ENCODE measurements around the gene ULK4.

The ULK4 gene

GRCh38 chr3:41220906-41221677 is 740.8 kb downstream of the ULK4 start:
- no peak for TF ChIP-seq CTCF (IDR thresholded peaks at IDR 0.05; ENCODE audit: control insufficient read depth, extremely low read depth, insufficient read depth)
- no peak for DNase-seq (ENCODE audit: low read depth)
- no peak overlapping the region for H3K4me3 ChIP-seq (ENCODE audit: low read depth, low read length)

DNA sequence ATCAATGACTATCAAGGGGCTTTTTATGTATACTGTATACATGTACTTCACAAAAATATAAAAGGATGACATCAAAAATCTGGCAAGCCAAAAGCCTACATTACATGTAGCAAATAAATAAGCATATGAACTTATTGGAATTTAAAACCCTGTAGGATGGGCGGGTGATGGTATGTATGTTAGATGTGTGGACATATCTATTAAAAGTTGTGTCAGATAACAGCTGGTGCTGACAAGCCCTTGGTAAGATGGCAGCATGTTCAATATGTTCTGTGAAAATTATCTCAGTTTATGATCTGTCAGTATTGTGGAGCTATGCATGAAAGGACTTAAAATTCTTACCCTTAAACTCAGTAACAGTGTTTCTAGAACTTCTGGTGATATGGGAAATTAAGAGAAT is 742.5 kb downstream of the ULK4 start:
- TF ChIP-seq CTCF (IDR thresholded peaks at IDR 0.05; ENCODE audit: control insufficient read depth, extremely low read depth, insufficient read depth), result no peak
- no peak overlapping the region for H3K4me3 ChIP-seq (ENCODE audit: low read depth, low read length)
- DNase-seq (ENCODE audit: low read depth), result no peak

DNA sequence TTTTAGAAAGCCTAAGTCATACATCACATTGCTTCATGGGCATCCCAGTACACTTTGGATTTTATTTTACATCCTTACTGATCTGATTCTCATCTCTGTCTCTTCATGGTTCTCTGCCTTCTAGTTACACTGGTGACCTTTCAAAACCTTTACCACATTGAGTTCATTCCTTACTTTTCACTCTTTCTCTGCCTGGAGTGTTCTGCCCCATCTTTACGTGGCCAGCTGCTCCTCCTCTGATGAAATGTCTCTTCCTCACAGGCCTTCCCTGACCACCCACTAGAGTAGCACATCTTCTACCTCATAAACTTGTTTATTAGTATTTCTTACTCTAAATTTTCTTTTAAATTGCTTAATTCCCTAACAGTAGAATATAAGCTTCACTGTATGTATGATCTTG is 744.9 kb downstream of the ULK4 start:
- TF ChIP-seq CTCF (IDR thresholded peaks at IDR 0.05; ENCODE audit: control insufficient read depth, extremely low read depth, insufficient read depth), result no peak
- DNase-seq (ENCODE audit: low read depth), result no peak
- H3K4me3 ChIP-seq (ENCODE audit: low read depth, low read length), result no peak overlapping the region

- no peak overlapping the region for H3K4me3 ChIP-seq (ENCODE audit: low read depth, low read length)
- no peak for DNase-seq (ENCODE audit: low read depth)
- no peak for TF ChIP-seq CTCF (IDR thresholded peaks at IDR 0.05; ENCODE audit: control insufficient read depth, extremely low read depth, insufficient read depth)
Observed at GRCh38 chr3:41216422-41216821, 745.5 kb downstream of the ULK4 start.

- no peak for TF ChIP-seq CTCF (IDR thresholded peaks at IDR 0.05; ENCODE audit: control insufficient read depth, extremely low read depth, insufficient read depth)
- H3K4me3 ChIP-seq (ENCODE audit: low read depth, low read length), result no peak overlapping the region
- DNase-seq (ENCODE audit: low read depth), result no peak
Observed at GRCh38 chr3:41213588-41213987, 748.3 kb downstream of the ULK4 start.

DNA sequence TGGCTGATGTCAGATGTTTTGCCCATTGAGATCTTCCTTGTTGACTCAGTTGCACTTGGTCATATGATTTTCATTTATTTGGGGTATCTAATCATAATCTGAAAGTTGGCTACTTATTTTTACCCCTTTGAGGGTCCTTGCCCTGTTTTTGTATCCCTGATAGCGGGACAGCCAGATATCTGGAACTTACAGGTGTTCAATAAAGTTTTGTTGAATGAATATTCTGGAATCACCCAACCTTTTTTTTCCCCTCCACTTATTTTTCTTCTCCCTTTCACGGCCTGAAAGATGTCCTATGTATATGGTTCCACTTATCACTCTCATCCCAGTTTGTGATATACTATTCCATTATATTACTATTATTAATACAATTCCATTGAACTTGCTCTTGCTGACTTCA is 749.8 kb downstream of the ULK4 start:
- TF ChIP-seq CTCF (IDR thresholded peaks at IDR 0.05; ENCODE audit: control insufficient read depth, extremely low read depth, insufficient read depth), result no peak
- no peak for DNase-seq (ENCODE audit: low read depth)
- H3K4me3 ChIP-seq (ENCODE audit: low read depth, low read length), result no peak overlapping the region

DNA sequence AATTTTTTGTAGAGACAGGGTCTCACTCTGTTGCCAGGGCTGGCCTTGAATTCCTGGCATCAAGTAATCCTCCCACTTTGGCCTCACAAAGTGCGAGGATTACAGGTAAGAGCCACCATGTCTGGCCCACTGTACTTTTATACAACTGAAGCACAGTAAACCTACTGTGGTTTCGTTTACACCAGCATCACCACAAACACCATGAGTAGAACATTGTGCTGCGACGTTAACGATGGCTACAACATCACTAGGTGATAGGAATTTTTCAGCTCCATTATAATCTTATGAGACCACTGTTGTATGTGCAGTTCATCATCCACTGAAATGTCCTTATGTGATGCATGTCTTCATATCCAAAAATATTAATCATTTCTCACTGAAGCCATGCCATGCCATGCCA is 750.9 kb downstream of the ULK4 start:
- TF ChIP-seq CTCF (IDR thresholded peaks at IDR 0.05; ENCODE audit: control insufficient read depth, extremely low read depth, insufficient read depth), result no peak
- DNase-seq (ENCODE audit: low read depth), result no peak
- H3K4me3 ChIP-seq (ENCODE audit: low read depth, low read length), result no peak overlapping the region

Data from LNCaP clone FGC (cell line).